ENCODE data around the gene CCDC201.

DNA sequence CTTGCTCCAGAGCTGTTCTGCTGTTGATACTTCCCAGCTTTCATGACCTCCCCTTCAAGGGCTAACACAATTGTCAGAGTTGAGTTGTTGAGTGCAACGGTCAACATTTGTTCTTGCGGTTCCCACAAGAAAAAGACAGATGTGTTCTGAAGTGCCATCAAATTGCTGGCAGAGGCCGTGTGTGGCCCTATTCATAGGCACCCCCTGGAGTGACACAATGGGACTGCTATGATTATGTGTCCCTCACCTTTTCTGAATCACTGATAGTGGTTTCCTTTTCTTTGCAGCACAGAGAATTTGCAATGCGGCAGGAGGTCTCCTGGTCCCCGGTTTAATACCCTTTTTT, 9.6 kb upstream of the CCDC201 start:
- TF ChIP-seq CTCF (IDR thresholded peaks at IDR 0.05; ENCODE audit: low read length) = no peak
- no peak for TF ChIP-seq EZH2 (IDR thresholded peaks at IDR 0.05; ENCODE audit: borderline replicate concordance, low read length)

Measured in OCI-LY1 (cell line).